HG02678 (cell line): Measurements from ENCODE around the gene OR14A2.
A peak's percentile ranks its signal among the peaks of the same experiment; 100 is the strongest.
"Not testable (repeated sequence)": the region's sequence is repeated elsewhere in the genome, so short reads cannot be mapped to it uniquely, and the experiment has no call there.

ENCODE experiments used
- ATAC-seq: cut with Tn5 transposase; IDR thresholded peaks from one replicate; pipeline ENCODE4 v1.9.1; 2021; ENCODE audit warnings: mild to moderate bottlenecking, moderate library complexity; ENCODE audit not compliant: unreplicated experiment

OR14A2 gene

GRCh38 chr1:247748041-247748440 lies at the start of gene OR14A2:
TSS of gene OR14A2 (minus strand) at chr1:247748141.
- ATAC-seq: no peak

DNA sequence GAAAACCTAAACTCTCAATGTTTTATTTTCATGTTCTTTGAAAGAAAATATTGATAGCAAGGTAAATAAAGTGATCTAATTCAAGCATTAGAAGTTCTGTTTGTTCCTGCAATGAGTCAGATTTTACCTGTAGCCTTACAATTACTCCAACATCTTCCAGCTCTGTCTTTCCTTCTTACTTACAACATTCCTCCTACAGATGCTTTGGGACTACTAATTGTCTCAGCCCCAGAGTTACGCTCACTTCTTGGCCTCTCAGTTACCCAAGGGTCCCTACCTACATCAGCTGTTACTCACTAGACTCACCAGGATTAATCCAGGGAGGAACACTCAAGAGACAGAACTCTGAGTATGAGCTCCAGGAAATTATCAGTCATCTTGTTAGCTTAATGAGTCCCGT lies 49.6 kb upstream of the OR14A2 start:
- ATAC-seq: no peak

- ATAC-seq: no peak
Measured at GRCh38 chr1:247769603-247770002, 21.7 kb upstream of the OR14A2 start.

- ATAC-seq: no peak
Measured at GRCh38 chr1:247760456-247760855, 12.5 kb upstream of the OR14A2 start, which contains the start of gene OR1C1. TSS of gene OR1C1 (minus strand) at chr1:247760556. CDS start at chr1:247758406, 2,150 bp downstream.

DNA sequence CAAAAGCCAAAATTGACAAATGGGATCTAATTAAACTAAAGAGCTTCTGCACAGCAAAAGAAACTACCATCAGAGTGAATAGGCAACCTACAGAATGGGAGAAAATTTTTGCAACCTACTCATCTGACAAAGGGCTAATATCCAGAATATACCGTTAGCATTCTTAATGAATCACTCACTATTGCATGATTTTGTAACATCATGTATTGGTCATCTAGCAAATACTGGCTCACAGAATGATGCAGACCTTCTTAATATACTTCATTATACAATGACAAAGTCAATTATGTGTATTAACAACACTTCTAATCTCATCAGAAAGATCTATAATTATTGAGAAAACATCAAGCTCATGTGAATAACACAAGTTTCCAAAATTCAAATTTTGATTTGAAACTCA lies 6.4 kb upstream of the OR14A2 start:
- not testable (repeated sequence) for ATAC-seq

DNA sequence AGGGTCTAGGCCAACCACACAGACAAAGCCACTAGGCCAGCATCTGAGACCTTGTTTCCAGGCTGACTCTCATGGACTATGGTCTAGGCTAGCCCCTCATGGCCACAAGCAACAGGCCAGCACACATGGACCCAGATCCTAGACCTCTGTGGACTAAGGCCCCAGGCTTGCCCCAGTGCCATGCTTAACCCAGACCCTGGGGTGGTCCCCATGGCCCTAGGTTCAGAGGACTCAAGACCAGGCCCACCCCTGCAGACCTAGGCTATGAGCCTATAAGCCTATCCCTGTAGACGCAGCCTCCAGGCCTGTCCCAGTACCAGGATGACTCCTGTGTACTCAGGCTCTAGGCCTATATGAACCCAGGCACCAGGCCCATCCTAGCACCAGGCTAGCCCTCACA lies 1.9 kb upstream of the OR14A2 start:
- no peak for ATAC-seq

DNA sequence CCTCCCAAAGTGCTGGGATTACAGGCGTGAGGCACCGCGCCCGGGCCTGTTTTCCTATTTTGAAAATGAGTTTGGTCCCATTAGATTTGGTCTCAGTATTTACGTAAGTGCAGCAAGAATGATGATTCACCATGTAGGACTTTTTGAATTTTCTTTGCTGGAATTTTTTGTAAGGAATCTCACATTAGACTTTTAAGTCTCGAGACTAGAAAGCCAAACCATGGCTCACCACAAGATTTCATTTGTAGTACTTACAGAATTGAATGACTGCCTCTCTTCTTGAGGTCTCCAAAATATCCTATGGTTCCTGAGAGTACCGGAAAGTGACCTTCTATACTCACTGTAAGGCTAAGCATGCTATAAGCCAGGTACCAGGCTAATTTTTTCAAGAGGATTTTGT lies 325 bp downstream of the OR14A2 start:
- ATAC-seq: no peak

GRCh38 chr1:247746391-247746935 lies 1.5 kb downstream of the OR14A2 start:
- ATAC-seq: no peak

- not testable (repeated sequence) for ATAC-seq
Measured at GRCh38 chr1:247742215-247742760, 5.7 kb downstream of the OR14A2 start.

GRCh38 chr1:247741756-247742155 lies 6.2 kb downstream of the OR14A2 start:
- ATAC-seq: no peak

GRCh38 chr1:247740721-247741120 lies 7.2 kb downstream of the OR14A2 start:
- ATAC-seq: no peak

DNA sequence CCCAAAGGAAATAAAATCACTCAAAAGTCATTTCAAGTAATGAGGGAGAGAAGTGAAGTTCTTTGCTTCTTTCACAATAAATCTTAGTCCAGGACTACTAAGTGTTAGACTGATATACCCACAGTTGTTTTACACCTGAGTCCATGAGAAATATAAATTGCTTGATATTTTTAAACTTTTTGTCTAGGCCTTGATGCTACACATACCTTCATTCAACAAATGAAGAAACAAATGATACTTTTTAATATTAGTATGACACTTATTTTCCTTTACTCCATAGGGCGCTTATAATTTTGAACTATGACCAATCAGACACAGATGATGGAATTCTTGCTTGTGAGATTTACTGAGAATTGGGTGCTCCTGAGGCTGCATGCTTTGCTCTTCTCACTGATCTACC lies 9.6 kb downstream of the OR14A2 start, which contains the start of gene OR14K1:
Gene OR14K1 (plus strand): TSS at position 301 of the 400 bp plus-strand sequence. CDS start 0 bp downstream, at position 301.
- ATAC-seq: no peak

- no peak for ATAC-seq
Measured at GRCh38 chr1:247721222-247721621, 26.7 kb downstream of the OR14A2 start.

GRCh38 chr1:247716546-247716945 lies 31.4 kb downstream of the OR14A2 start, which contains the start of gene OR6F1:
TSS of gene OR6F1 (minus strand) at chr1:247716646. CDS start at chr1:247712755, 3,891 bp downstream.
- no peak for ATAC-seq

- ATAC-seq: no peak
Measured at GRCh38 chr1:247713753-247714152, 34.2 kb downstream of the OR14A2 start.

DNA sequence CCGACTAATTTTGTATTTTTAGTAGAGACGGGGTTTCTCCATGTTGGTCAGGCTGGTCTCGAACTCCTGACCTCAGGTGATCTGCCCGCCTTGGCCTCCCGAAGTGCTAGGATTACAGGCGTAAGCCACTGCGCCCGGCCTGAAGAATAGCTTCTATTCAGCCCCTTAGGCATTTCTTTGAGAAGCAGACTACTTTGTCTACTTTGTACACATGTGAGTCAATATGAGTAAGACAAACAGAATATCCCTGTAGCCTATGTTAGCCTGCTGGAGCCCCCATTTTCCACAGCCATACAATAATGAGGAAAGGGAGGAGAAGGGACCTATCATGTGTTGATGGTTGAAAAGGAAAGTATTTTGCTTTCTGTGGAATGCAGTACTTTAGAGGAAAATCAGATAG lies 37.3 kb downstream of the OR14A2 start:
- not testable (repeated sequence) for ATAC-seq

DNA sequence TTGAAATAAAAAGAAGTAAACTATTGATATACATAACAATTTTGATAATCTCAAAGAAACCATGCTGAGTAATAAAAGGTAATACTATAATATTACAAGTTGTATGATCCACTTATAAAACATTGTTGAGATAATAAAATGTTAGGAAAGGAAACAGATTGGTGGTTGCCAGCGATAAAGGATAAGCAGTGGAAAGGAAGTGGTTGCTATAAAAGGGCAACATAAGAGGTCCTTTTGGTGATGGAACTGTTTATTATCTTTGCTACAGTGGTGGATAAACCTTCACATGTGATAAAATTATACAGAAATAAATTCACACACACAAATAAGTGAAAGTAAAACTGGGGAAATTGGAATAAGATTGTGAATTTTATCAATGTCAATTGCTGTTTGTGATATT lies 46.6 kb downstream of the OR14A2 start:
- no peak for ATAC-seq

GRCh38 chr1:247681288-247681897 lies 66.5 kb downstream of the OR14A2 start:
- ATAC-seq: peak; percentile 91

DNA sequence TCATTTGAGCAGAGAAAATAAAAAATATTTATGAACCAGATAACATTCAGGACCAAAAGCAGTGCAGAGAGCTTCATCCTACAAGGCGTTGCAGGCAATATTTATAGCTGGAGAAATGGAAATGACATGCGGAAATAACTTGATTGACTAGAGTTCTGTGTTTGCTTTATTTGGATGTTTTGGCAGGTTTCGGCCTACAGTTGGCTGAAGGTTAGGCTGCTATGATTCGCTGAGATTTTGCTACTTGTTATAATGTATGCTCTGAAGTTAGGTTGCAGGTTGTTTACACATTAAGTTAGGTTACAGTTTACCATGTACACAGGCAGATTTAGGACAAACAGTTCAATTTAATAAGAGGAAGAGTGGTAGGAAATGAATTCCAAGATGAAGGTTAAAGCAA lies 67.8 kb downstream of the OR14A2 start:
- ATAC-seq: no peak

DNA sequence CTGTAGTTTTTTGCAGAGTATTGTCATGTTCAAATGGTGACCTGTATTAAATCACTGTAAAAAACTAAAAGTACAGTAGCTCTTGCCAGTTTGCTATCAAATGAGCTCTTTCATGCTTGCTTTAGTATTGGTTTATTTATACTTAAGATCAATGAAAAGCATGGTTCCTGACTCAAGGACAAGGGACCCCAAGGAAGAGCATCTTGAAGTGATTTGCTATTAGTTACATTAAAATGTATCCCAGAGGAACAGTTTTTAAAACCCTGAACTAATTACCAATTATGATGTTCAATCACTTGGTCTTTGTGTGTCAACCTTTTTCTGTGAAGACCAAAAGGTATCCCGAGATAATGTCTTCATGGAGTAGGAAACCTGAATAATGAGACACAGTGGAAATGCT lies 68.3 kb downstream of the OR14A2 start, which contains the start of gene OR13G1:
Gene OR13G1 (minus strand): TSS at position 101 of the 400 bp plus-strand sequence. CDS start 6,698 bp downstream, outside the sequence.
- ATAC-seq: no peak
